GM19452 (cell line): Measurements from ENCODE around the gene TRMT10A.

ENCODE experiments used
- ATAC-seq: cut with Tn5 transposase; IDR thresholded peaks from one replicate; pipeline ENCODE4 v1.9.1; 2021; ENCODE audit not compliant: unreplicated experiment

TRMT10A gene, protein sequence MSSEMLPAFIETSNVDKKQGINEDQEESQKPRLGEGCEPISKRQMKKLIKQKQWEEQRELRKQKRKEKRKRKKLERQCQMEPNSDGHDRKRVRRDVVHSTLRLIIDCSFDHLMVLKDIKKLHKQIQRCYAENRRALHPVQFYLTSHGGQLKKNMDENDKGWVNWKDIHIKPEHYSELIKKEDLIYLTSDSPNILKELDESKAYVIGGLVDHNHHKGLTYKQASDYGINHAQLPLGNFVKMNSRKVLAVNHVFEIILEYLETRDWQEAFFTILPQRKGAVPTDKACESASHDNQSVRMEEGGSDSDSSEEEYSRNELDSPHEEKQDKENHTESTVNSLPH

DNA sequence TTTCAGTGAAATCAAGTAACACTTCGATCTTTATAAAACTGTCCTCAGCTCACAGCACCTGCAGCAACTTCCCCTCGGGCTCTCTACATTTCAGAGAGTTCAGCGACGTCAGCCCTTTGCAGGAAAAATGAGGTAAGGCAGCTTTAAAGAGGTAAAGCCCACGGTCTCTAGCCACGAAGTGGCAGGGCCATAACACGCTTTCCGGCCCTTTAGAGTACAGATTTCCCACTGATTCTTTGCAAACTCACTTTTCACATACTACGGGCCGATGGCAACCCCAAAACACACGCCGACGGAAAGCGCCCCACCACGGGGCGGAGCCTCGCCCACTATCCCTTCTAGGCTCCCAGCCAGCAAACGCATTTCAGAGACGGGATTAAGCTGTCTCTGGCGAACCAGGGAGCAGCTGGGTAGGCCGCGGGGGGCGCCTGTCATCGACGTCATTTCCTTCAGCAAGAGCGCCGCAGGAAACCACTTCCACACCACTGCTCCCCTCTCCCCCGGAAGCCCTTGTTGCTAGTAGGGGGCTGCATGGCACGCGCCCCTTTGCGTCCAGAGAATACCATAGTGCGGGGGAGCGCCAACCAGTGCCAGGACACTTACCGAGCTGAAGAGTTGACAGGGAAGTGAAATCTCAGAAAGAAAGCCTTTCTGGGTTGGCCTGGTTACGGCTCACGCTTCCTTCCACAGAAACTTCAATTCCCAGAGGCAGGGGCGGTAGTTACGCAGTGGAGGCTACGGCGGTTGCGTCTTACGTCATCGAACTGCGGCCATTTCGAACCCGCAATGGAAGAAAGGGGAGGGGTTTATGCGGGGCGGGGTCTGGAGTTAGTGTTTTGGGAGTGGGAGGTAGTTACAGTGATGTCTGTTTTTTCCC lies at the start of gene TRMT10A:
TRMT10A (minus strand) TSS at position 730 of the 877 bp plus-strand sequence. CDS start 4,701 bp downstream, outside the sequence.
- peak; percentile 95 for ATAC-seq

- ATAC-seq, result no peak
These were observed 48.9 kb upstream of the TRMT10A start for GRCh38 chr4:99612704-99613103.

GRCh38 chr4:99612281-99612680 lies 48.4 kb upstream of the TRMT10A start:
- ATAC-seq, result no peak

GRCh38 chr4:99610605-99611175 lies 46.9 kb upstream of the TRMT10A start:
- no peak for ATAC-seq

DNA sequence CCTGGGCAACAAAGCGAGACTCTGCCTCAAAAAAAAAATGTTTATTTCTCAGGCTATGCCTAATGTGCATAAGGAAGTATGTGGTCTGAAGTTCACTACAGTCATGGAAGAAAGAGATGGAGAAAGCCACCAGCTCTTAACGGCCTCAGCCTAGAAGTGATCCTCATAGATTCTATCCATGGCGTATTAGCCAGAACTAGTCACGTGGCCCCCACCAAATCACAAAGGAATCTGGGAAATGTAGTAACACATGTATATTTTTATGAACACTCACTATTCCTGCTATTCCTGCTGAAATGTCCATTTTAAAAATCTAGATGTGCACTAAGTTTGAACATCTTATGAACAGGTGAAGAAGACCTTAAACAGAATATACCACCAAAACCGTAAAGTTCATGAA lies 44.6 kb upstream of the TRMT10A start:
- no peak for ATAC-seq

DNA sequence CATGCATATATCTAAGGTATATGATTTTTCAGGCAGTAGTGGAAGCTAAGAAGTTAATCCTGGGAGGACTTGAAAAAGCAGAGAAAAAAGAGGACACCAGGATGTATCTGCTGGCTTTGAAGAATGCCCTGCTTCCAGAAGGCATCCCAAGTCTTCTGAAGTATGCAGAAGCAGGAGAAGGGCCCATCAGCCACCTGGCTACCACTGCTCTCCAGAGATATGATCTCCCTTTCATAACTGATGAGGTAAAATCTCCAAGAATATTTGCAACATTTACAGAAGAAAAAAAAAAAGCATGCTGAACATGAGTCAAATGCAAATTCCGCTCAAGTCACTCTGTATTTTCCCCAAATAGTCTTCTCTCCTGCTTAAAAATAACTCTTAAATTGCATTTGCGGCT lies 42.9 kb upstream of the TRMT10A start:
- no peak for ATAC-seq

DNA sequence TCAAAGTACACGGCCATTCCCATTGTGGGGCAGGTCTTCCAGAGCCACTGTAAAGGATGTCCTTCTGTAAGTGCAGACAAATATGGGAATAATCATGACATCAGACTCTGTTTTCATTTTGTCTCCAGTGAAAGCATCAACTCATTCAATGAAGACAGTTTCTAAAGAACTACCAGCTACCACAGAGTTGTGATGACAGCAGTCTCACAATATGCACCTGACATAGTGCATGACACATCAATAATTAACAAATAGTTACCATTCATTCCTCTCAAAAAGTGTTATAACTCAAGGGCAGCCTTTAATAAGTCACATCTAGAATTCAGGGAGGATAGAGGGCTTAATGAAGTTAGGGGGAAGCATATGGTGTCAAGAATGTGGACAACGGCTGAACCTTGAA lies 31.0 kb upstream of the TRMT10A start:
- ATAC-seq, result peak; percentile 61

DNA sequence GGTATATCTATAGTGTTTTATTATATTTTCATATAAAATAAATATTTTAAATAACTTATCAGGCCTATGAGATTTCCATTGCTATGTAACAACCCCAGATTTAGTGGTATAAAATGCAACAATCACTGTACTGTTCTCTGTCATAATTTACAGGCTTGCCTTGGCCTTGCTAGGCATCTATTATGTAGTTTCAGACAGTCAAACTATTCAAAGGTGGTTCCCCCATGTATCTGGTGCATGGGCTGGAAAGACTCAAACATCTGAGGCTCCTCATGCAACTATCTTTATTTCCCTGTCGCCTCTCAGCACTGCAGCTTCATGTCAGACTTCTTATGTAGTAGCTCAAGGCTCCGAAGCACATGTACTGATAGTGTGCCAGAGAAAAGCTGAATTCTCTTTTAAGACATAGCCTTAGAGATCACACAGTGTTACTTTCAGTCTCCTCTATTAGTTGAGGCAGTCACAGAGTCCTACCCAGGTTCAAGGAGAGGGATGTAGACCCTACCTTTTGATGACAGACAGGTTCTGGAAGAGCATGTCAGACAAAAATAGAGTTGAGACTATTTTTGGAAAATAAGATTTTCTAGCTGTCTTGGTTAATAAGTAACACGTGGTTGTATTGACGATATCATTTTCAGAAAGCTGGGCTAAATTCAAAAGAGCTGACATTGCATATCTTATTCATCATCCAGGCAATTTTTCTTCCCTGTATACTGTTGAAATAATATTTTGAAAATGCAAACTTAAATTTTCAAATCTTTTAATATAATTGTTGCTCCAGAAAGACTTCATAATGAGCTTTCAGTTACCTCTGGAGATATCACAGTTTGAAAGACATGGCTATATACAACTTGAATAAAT lies 30.2 kb upstream of the TRMT10A start:
- ATAC-seq, result peak; percentile 67

- no peak for ATAC-seq
These were observed 27.9 kb upstream of the TRMT10A start for GRCh38 chr4:99591757-99592156.

DNA sequence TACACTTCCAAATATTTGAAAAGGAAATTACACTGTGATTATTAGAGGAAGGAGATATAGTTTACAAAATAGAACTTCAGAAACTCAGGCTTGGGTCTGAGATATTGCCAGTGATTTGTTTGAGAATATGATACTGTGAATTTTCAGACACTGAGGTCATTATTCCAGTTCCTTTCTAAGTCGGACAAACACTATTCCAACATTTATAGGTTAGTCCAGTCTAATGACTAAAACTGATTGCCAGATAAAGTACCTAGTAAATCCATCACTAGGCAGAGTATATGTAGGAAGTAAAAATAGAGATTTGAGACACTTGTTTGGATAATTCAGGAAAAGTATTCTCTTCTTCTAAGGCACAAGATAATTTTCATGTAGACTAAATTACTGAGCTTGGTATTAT lies 24.0 kb upstream of the TRMT10A start:
- ATAC-seq, result no peak

DNA sequence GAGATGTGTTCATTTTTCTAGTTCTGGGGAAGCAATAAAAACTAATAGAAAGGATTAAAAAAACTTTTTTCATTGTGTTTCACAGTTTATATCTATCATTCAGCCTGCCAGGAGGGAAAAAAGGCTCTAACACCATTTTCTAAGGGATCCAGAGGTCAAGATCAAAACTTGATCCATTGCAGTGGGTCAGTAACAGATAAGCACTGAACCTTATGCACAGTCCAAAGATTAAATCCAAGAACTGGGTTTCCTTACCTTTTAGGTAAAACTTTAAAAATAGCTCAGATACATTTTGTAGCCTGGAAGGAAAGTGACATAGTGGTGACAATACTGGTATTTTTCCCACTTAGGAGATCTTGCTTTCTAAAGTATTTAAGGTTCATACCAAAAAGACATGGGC lies 23.5 kb upstream of the TRMT10A start:
- ATAC-seq, result no peak

- no peak for ATAC-seq
These were observed 23.0 kb upstream of the TRMT10A start for GRCh38 chr4:99586797-99587196.

- no peak for ATAC-seq
These were observed 22.5 kb upstream of the TRMT10A start for GRCh38 chr4:99586322-99586721.

DNA sequence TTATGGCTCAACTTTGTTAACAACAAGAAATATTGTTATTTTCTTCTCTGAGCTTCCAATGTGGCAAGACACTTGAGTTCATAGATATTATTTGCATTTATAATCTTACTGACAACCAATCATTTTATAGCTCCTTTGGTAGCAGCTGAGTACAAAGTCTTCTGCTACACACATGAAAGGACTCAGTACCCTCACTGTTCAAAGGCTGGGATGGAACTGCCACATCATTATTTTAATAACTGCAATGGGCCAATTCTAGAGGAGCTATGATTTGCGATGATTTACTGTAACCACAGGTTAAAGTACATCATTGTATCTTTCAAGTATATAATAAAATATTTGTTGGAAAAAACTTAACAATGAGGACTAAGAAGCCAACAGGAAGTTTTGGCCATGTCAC lies 21.7 kb upstream of the TRMT10A start:
- ATAC-seq, result no peak

DNA sequence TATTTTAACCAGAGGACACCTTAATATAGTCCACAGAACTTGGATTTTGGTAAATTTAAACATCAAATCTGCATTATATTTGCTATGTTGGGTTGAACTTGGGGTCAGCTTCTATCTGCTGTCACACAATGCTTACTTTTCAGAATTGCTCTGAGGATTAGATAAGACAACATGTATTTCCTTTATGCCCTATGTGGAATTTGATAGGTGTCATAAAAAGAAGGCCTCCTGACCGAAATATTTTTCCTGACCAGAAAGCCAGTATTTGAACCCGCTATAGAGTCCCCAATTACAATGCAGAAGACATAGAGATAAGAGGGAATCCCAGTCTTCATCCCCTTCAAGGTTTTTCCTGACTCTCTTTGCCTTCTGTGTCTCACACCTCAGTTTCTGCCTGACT lies 14.9 kb upstream of the TRMT10A start:
- ATAC-seq, result no peak

- peak; percentile 67 for ATAC-seq
These were observed 10.9 kb upstream of the TRMT10A start, which contains the start of gene MTTP for GRCh38 chr4:99574530-99575324. Gene MTTP (plus strand): TSS chr4:99574824. CDS start chr4:99574910, 86 bp downstream.

DNA sequence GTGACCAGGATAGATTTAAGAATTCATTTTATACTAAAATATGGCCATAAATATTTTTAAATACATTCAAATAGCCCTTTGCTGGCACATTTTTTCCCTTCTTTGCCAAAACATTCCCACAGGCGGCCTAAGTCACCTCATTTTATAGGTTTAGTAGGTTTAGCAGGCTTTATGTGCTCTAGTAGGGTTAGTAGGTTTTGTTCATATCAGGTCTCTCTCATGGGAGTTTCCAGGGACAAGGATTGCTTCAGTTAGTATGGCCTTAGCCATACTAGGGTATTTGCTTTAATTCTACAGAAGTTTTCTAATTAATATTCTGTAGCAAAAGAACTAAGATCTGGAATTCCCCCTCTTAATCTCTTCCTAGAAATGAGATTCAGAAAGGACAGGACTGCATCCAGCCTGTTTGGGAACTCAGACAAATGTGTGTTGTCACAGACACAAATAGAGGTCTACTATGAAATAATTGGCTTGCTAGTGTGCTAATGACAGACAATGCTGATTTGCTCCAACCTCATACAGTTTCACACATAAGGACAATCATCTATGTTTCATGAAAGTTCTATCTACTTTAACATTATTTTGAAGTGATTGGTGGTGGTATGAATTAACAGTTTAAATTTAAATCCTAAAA lies 10.0 kb upstream of the TRMT10A start:
- no peak for ATAC-seq

DNA sequence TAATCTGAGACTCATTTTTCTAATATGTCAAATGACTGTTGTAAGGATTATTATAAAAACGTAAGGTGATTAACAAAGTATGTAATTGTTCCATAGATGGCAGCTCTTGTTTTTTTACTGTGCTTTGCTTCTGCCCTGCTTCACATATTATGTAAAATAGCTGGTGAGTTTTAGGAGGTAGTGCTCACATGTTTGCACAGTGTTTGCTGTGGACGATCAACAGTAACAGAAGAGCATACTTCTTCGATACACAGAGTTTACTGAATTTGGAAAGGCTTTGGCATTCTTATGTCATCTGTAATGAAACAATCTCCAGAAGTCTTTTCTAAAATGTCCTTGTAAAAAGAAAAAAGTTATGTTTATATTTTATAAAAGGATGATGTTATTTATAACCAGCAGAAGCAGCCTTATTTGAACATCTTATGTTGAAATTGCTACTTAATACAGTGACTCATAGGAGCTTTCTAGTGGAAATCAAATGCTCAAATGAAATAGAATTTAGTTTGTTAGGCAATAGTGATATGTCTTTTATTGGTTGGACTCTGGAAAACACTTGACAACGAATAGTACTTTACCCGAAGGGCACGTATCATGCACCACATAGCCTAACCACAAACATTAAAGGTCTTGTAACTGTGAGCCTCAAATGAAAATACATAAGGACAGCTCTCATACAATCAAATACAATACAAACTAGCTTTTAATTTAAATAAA lies 8.8 kb upstream of the TRMT10A start:
- no peak for ATAC-seq

DNA sequence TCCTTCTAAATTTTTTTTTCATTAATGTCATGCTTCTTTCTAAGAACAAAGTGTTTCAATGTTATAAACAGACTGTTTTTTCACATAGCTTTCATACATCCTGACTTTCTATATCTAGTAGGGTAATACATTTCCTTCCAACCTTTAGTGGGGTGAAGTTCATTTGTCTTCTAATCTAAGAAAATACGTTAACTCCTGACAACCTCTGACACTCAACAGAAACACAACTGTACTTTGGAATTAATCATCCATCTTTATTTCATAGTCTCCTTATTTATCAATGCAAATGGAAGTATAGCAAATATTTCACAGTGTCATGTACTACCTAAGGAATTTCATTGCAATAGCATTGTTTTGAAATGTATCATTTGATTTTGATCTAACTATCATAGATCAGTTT lies 8.0 kb upstream of the TRMT10A start:
- no peak for ATAC-seq
